ENCODE data around the gene LGALS3BP. TPM values are rescaled to one million over a fixed set of nuclear protein-coding genes. Genes with fewer than 3 reads are reported as not detected.

LGALS3BP gene
- total RNA-seq, 2 experiments from 2014 or later: 0.88 to 1.7 TPM

DNA sequence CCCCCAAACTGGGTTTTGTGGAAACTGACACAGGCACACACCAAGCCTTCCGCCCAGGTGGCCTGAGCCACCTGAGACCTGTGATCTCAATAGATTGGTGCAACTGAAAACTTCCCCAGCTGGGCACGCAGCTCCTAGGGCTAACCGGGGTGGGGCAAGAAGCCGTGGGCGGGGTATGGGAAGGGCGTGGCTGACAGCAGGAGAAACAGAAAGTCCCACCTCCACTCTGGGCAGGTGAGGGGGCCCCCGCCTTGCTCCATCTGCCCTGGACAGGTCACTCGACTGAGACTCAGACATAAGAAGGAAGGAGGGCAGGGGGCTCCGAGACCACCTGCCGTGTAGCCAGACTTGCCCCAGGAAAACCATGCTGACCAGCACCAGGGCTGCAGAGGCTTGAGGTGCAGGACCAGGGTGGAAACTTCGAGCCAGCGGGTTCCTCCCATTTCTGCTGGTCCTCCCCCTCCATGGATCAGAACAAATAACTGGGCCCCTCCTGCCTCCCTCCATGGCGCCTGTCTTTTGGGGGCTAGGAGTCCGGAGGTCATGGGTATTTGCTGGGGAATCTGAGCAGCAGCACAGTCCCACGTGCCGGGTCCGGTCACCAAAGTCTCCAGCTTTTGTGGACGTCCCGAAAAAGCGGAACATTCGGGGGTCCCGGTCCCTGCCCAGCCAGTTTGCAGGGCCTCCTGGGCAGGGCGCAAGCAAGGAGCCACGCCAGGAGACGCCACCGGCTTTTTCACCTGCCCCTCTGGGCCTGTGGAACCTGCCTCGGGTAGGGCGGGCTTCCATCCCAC, 55.9 kb downstream of the LGALS3BP start:
- CTCF ChIA-PET (ENCODE audit: unreplicated experiment): interaction anchor here (1.0 kb wide), 1 partner anchor 48 kb away, joined by 5 read pairs; no protein-coding TSS in a partner anchor
- TF ChIP-seq, protein P1, sequence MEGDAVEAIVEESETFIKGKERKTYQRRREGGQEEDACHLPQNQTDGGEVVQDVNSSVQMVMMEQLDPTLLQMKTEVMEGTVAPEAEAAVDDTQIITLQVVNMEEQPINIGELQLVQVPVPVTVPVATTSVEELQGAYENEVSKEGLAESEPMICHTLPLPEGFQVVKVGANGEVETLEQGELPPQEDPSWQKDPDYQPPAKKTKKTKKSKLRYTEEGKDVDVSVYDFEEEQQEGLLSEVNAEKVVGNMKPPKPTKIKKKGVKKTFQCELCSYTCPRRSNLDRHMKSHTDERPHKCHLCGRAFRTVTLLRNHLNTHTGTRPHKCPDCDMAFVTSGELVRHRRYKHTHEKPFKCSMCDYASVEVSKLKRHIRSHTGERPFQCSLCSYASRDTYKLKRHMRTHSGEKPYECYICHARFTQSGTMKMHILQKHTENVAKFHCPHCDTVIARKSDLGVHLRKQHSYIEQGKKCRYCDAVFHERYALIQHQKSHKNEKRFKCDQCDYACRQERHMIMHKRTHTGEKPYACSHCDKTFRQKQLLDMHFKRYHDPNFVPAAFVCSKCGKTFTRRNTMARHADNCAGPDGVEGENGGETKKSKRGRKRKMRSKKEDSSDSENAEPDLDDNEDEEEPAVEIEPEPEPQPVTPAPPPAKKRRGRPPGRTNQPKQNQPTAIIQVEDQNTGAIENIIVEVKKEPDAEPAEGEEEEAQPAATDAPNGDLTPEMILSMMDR (conservative IDR thresholded peaks at IDR 0.05; ENCODE audit: low read length): no peak
- TF ChIP-seq EZH2phosphoT487 (IDR thresholded peaks at IDR 0.05; ENCODE audit: borderline replicate concordance, low read depth, low read length): no peak
- no peaks in the 10 kb centered on the region for H3K9me2 ChIP-seq (ENCODE audit: insufficient read depth, low read length)
- no peaks in the 10 kb centered on the region for H3K79me2 ChIP-seq (ENCODE audit: insufficient read depth, low read depth, low read length)
- no peak overlapping the region for H3K27ac ChIP-seq (ENCODE audit: low read depth, low read length, poor library complexity, severe bottlenecking)
- peak overlapping the region; percentile 27 for H3K4me2 ChIP-seq (ENCODE audit: low read length)
- peak overlapping the region; percentile 28 for H3K4me3 ChIP-seq (ENCODE audit: low read depth, low read length, poor library complexity, severe bottlenecking)
- DNase-seq (ENCODE audit: low spot score): peak; percentile 75
- intact Hi-C loops (cut with micrococcal nuclease; ENCODE audit: unreplicated experiment): no loop called here
- H3K9me3 ChIP-seq (ENCODE audit: low read length): no peaks in the 10 kb centered on the region
- no TSS peak for BruUV-seq (replicated peaks)
- H3K4me1 ChIP-seq (ENCODE audit: insufficient read depth, low read length, poor library complexity, severe bottlenecking): peaks cover 9% of the 10 kb centered on the region
- POLR2A ChIA-PET: no interaction called here
- H3K36me3 ChIP-seq (ENCODE audit: insufficient read depth, low read length): no peaks in the 10 kb centered on the region
- H2AFZ ChIP-seq (ENCODE audit: low read length): no peak overlapping the region
- no peaks in the 10 kb centered on the region for H4K20me1 ChIP-seq (ENCODE audit: insufficient read depth, low read length)

DNA sequence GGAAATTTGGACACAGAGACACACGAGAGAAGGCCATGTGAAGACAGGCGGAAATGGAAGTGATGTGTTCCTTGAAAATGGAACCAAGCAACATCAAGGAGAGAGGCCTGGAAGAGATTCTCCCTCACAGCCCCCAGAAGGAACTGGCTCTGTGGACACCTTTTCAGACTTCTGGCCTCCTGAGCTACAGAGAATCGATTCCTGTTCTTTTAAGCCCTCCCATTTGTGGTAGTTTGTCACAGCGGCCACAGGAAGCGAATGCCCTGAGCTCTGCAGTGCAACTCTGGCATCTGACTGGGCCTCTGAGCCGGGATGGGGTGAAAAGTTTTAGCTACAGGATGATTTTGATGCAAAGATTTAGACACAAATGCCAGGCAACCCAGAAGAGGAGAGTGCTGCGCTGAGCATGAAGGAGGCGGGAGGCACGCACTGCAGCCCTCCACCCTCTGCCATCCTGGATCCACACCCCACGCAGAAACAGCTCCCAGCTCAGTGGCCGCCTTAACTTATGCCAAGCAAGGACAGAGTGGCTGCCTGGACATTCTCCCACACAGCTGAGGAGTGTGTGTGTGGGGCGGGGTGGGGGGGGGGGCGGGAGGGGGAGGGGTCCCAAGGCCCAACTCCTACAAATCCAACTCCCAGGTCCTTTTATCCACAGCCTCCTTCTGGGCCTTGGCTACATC, 56.8 kb downstream of the LGALS3BP start:
- BruUV-seq (replicated peaks): no TSS peak
- intact Hi-C loops (cut with micrococcal nuclease; ENCODE audit: unreplicated experiment): no loop called here

More for the DNA sequence above, 56.8 kb downstream of the LGALS3BP start:
- POLR2A ChIA-PET: no interaction called here
- TF ChIP-seq EZH2phosphoT487 (IDR thresholded peaks at IDR 0.05; ENCODE audit: borderline replicate concordance, low read depth, low read length): no peak
- TF ChIP-seq, protein P1 (conservative IDR thresholded peaks at IDR 0.05; ENCODE audit: low read length): no peak
- Histone ChIP-seq H3K4me3 (ENCODE audit: low read depth, low read length, poor library complexity, severe bottlenecking) (no peak overlapping the region), H4K20me1 (ENCODE audit: insufficient read depth, low read length) (no peaks in the 10 kb centered on the region), H3K9me2 (ENCODE audit: insufficient read depth, low read length) (no peaks in the 10 kb centered on the region), H3K4me2 (ENCODE audit: low read length) (0 out of 2 replicates have a peak overlapping the region, but pooled peaks have one; percentile 27), H3K4me1 (ENCODE audit: insufficient read depth, low read length, poor library complexity, severe bottlenecking) (peaks cover 9% of the 10 kb centered on the region), H2AFZ (ENCODE audit: low read length) (no peak overlapping the region), H3K9me3 (ENCODE audit: low read length) (no peaks in the 10 kb centered on the region), H3K79me2 (ENCODE audit: insufficient read depth, low read depth, low read length) (no peaks in the 10 kb centered on the region), H3K27ac (ENCODE audit: low read depth, low read length, poor library complexity, severe bottlenecking) (no peak overlapping the region), H3K36me3 (ENCODE audit: insufficient read depth, low read length) (no peaks in the 10 kb centered on the region)
- no peak for DNase-seq (ENCODE audit: low spot score)
- CTCF ChIA-PET (ENCODE audit: unreplicated experiment): interaction anchor here (1.0 kb wide), 1 partner anchor 49 kb away, joined by 5 read pairs; no protein-coding TSS in a partner anchor

Measured in OCI-LY7 (cell line).